ENCODE results near the gene RGS19. TPM values are rescaled to one million over a fixed set of nuclear protein-coding genes. Genes with fewer than 3 reads are reported as not detected.

Gene RGS19
- total and polyA plus RNA-seq, 2 of the 8 experiments (the other 6 are each of a cell fraction or from before 2014, with no cell fraction given): 12.7 to 16.8 TPM

- H3K23ac ChIP-seq (ENCODE audit: insufficient read length): no peak overlapping the region
- H3K79me1 ChIP-seq (ENCODE audit: low read depth, low read length): peaks cover 10% of the 10 kb centered on the region
- H2BK20ac ChIP-seq (ENCODE audit: low read length): no peak overlapping the region
- no peak overlapping the region for H3K18ac ChIP-seq (ENCODE audit: extremely low read depth, low read length)
- H4K91ac ChIP-seq (replicated peaks; ENCODE audit: insufficient read length, low read length): no peak overlapping the region
- no peak overlapping the region for H3K9ac ChIP-seq (replicated peaks in 1 of 4; ENCODE audit: extremely low read depth in 1 of 4, low read depth in 3 of 4, low read length in 3 of 4)
- CTCF ChIA-PET (ENCODE audit: partially characterized antibody): interaction anchor here (3.0 kb wide), 1 partner anchor 95 kb away, joined by 17 read pairs; no protein-coding TSS in a partner anchor
- H3K79me2 ChIP-seq (ENCODE audit: control insufficient read depth in 1 of 2, insufficient read depth in 2 of 2, low read length in 2 of 2): no peaks in the 10 kb centered on the region
- H2BK12ac ChIP-seq (ENCODE audit: low read depth, low read length): no peak overlapping the region
- H3K27me3 ChIP-seq (replicated peaks in 1 of 4; ENCODE audit: control insufficient read depth in 3 of 4, extremely low read depth in 1 of 4, insufficient read depth in 3 of 4, low read length in 3 of 4): no peaks in the 10 kb centered on the region
- no peak overlapping the region for H4K8ac ChIP-seq (ENCODE audit: extremely low read depth, insufficient read depth, low read length)
- H3K4me3 ChIP-seq (ENCODE audit: extremely low read depth in 1 of 4, insufficient read depth in 2 of 4, low read depth in 3 of 4, low read length in 4 of 4): no peak overlapping the region
- no peak overlapping the region for H2AK5ac ChIP-seq (ENCODE audit: low read depth, low read length)
- H2BK5ac ChIP-seq (ENCODE audit: low read depth, low read length): no peak overlapping the region
- POLR2A ChIA-PET (ENCODE audit: partially characterized antibody): interaction anchor here (0.7 kb wide), 1 partner anchor 9 kb away, joined by 3 read pairs; no protein-coding TSS in a partner anchor
- no peaks in the 10 kb centered on the region for H3K4me1 ChIP-seq (replicated peaks in 1 of 4; ENCODE audit: control insufficient read depth in 3 of 4, insufficient read depth in 4 of 4, low read length in 3 of 4)
- DNase-seq (ENCODE audit: low read depth in 1 of 2, low spot score in 2 of 2) (no peak), FAIRE-seq (no peak)
- no peak overlapping the region for H3K56ac ChIP-seq (replicated peaks; ENCODE audit: insufficient read length, low read depth, low read length)
- H3K36me3 ChIP-seq (ENCODE audit: control insufficient read depth in 2 of 4, insufficient read depth in 4 of 4, low read length in 3 of 4): peaks cover 21 to 56% (median 46%) of the 10 kb centered on the region in 4 experiments
- no peak overlapping the region for H2AFZ ChIP-seq (ENCODE audit: low read length)
- H4K5ac ChIP-seq (ENCODE audit: insufficient read length, low read depth, low read length): no peak overlapping the region
- 89% methylated on average over 18 of the region's 18 CpGs; no CpG with 5 or more reads in 1 of the 2 experiments for WGBS, 2 experiments (ENCODE audit: extremely low coverage in 1 of 2, insufficient coverage in 1 of 2, insufficient read length in 1 of 2, insufficient replicate concordance in 2 of 2, low coverage in 1 of 2, low lambda C conversion rate in 2 of 2, missing lambda C conversion rate in 1 of 2)
- no peak overlapping the region for H3K4me2 ChIP-seq (ENCODE audit: insufficient read depth in 1 of 2, low read depth in 2 of 2, low read length in 2 of 2)
- H4K20me1 ChIP-seq (replicated peaks in 1 of 2; ENCODE audit: control insufficient read depth in 1 of 2, insufficient read depth in 2 of 2, low read length in 2 of 2): peaks cover 3 to 19% of the 10 kb centered on the region in 2 experiments
- H3K27ac ChIP-seq (ENCODE audit: low read depth, low read length): no peak overlapping the region
- H3K9me3 ChIP-seq (ENCODE audit: insufficient read depth in 2 of 2, low read depth in 1 of 2, low read length in 1 of 2): no peaks in the 10 kb centered on the region
- H3K4ac ChIP-seq (replicated peaks; ENCODE audit: insufficient read length, low read depth, low read length): no peak overlapping the region
- H3K14ac ChIP-seq (ENCODE audit: insufficient read length): no peak overlapping the region
- H2BK120ac ChIP-seq (replicated peaks; ENCODE audit: low read depth, low read length): no peak overlapping the region
- 0 out of 2 replicates have a peak, but pooled peaks cover 4% of the 10 kb centered on the region for H3K23me2 ChIP-seq (ENCODE audit: low read depth, low read length)
- H2BK15ac ChIP-seq (ENCODE audit: low read length): no peak overlapping the region
- TF ChIP-seq BCL11A (IDR thresholded peaks at IDR 0.05; ENCODE audit: low read depth in 2 of 2, low read length in 2 of 2): no peak
- no peak for TF ChIP-seq POU5F1 (IDR thresholded peaks at IDR 0.05; ENCODE audit: low read depth, low read length)
- no peak for TF ChIP-seq CBX8 (IDR thresholded peaks at IDR 0.05; ENCODE audit: borderline replicate concordance, low read depth, low read length)
- TF ChIP-seq CHD1 (IDR thresholded peaks at IDR 0.05; ENCODE audit: low read depth, low read length): no peak
- no peak for TF ChIP-seq TEAD4 (IDR thresholded peaks at IDR 0.05; ENCODE audit: low read depth, low read length)
- TF ChIP-seq CTCF (IDR thresholded peaks at IDR 0.05; ENCODE audit: control extremely low read depth in 1 of 3, insufficient read depth in 1 of 3, low read depth in 1 of 3, low read length in 3 of 3): no peak
- no peak for TF ChIP-seq HDAC6 (IDR thresholded peaks at IDR 0.05; ENCODE audit: low read depth, low read length)
- no peak for TF ChIP-seq RNF2 (IDR thresholded peaks at IDR 0.05; ENCODE audit: borderline replicate concordance, low read depth, low read length, missing control alignments, poor library complexity, severe bottlenecking)
- no peak for TF ChIP-seq FOSL1 (IDR thresholded peaks at IDR 0.05; ENCODE audit: insufficient read depth, low read depth, low read length)
- TF ChIP-seq GTF2F1 (IDR thresholded peaks at IDR 0.05; ENCODE audit: borderline replicate concordance, low read depth, low read length): no peak
These were observed 54.1 kb downstream of the RGS19 start for GRCh38 chr20:64025101-64025825.
